HepG2 (cell line): Measurements from ENCODE around the gene CSTF1. TPM values are rescaled to one million over a fixed set of nuclear protein-coding genes. Genes with fewer than 3 reads are reported as not detected.

Source experiments
- ATAD3A ChIP-seq: sonication (generic); formaldehyde crosslinking; IDR thresholded peaks from 2 replicates; pipeline ENCODE4 v1.4.0; 2020; ENCODE audit warnings: missing genetic modification reagents
- BRCA1 ChIP-seq: sonication (generic); formaldehyde crosslinking; IDR thresholded peaks from 2 replicates; pipeline ENCODE4 v1.4.0; 2020; ENCODE audit warnings: missing genetic modification reagents
- CHD4 ChIP-seq: fragments of 200-600 bp; sonication (generic); IDR thresholded peaks from 2 replicates; pipeline ENCODE4 v1.7.0; 2017; ENCODE audit warnings: mild to moderate bottlenecking, low read length, borderline replicate concordance
- KDM4B ChIP-seq: sonication (generic); formaldehyde crosslinking; IDR thresholded peaks from 2 replicates; pipeline ENCODE4 v1.4.0; 2020; ENCODE audit warnings: missing genetic modification reagents
- KLF13 ChIP-seq: sonication (generic); formaldehyde crosslinking; IDR thresholded peaks from 2 replicates; pipeline ENCODE4 v1.4.0; 2020; ENCODE audit warnings: mild to moderate bottlenecking, missing genetic modification reagents
- MEF2D ChIP-seq: sonication (generic); formaldehyde crosslinking; IDR thresholded peaks from 2 replicates; pipeline ENCODE4 v1.5.1; 2020; ENCODE audit warnings: mild to moderate bottlenecking, missing genetic modification reagents
- NFATC3 ChIP-seq: sonication (generic); formaldehyde crosslinking; IDR thresholded peaks from 2 replicates; pipeline ENCODE4 v1.5.1; 2020; ENCODE audit warnings: mild to moderate bottlenecking, missing genetic modification reagents
- NFIB ChIP-seq: sonication (generic); formaldehyde crosslinking; IDR thresholded peaks from 2 replicates; pipeline ENCODE4 v1.9.0; 2021; ENCODE audit warnings: missing genetic modification reagents, mild to moderate bottlenecking, borderline replicate concordance
- NONO ChIP-seq, 2 experiments: fragments of 450-650 bp in 1 of 2; sonication (generic) in 1 of 2; formaldehyde crosslinking in 1 of 2; IDR thresholded peaks in 1 of 2; conservative IDR thresholded peaks in 1 of 2; 2 replicates each; pipeline versions ENCODE4 v1.6.1 to v1.8.0; 2017 to 2022; ENCODE audit warnings: mild to moderate bottlenecking in 1 of 2, missing genetic modification reagents in 1 of 2, moderate library complexity in 1 of 2
- PCBP1 ChIP-seq: fragments of 200-400 bp; formaldehyde crosslinking; IDR thresholded peaks from 2 replicates; pipeline ENCODE4 v1.6.1; 2017; ENCODE audit warnings: mild to moderate bottlenecking, low read depth, low read length, borderline replicate concordance
- PCBP2 ChIP-seq: fragments of 200-400 bp; formaldehyde crosslinking; optimal IDR thresholded peaks from 2 replicates; pipeline ENCODE3; 2018; ENCODE audit warnings: low read length, low read depth; ENCODE audit not compliant: poor library complexity, severe bottlenecking
- POGK ChIP-seq: sonication (generic); formaldehyde crosslinking; conservative IDR thresholded peaks from 2 replicates; pipeline ENCODE4 v1.8.0; 2022; ENCODE audit warnings: mild to moderate bottlenecking, moderate library complexity, missing genetic modification reagents
- RFXAP ChIP-seq: sonication (generic); formaldehyde crosslinking; IDR thresholded peaks from 2 replicates; pipeline ENCODE4 v1.4.0; 2020; ENCODE audit warnings: missing genetic modification reagents, borderline replicate concordance
- ZBTB46 ChIP-seq: sonication (generic); formaldehyde crosslinking; IDR thresholded peaks from 2 replicates; pipeline ENCODE4 v1.4.0; 2020; ENCODE audit warnings: mild to moderate bottlenecking, missing genetic modification reagents, borderline replicate concordance
- ZNF12 ChIP-seq: sonication (generic); formaldehyde crosslinking; IDR thresholded peaks from 2 replicates; pipeline ENCODE4 v1.5.0; 2020; ENCODE audit warnings: missing genetic modification reagents
- ZNF280D ChIP-seq: sonication (generic); formaldehyde crosslinking; IDR thresholded peaks from 2 replicates; pipeline ENCODE4 v1.5.1; 2020; ENCODE audit warnings: mild to moderate bottlenecking, missing genetic modification reagents
- ZNF451 ChIP-seq: sonication (generic); formaldehyde crosslinking; IDR thresholded peaks from 2 replicates; pipeline ENCODE4 v1.5.0; 2020; ENCODE audit warnings: mild to moderate bottlenecking, missing genetic modification reagents
- ZNF496 ChIP-seq: sonication (generic); formaldehyde crosslinking; IDR thresholded peaks from 2 replicates; pipeline ENCODE4 v1.8.1; 2023; ENCODE audit warnings: mild to moderate bottlenecking, moderate library complexity, missing genetic modification reagents; ENCODE audit not compliant: insufficient replicate concordance
- ZNF556 ChIP-seq: sonication (generic); formaldehyde crosslinking; IDR thresholded peaks from 2 replicates; pipeline ENCODE4 v1.4.0; 2020; ENCODE audit warnings: mild to moderate bottlenecking, missing genetic modification reagents, borderline replicate concordance
- ZNF773 ChIP-seq: sonication (generic); formaldehyde crosslinking; IDR thresholded peaks from 2 replicates; pipeline ENCODE4 v1.4.0; 2020; ENCODE audit warnings: missing genetic modification reagents, borderline replicate concordance
- ZNF816 ChIP-seq: sonication (generic); formaldehyde crosslinking; IDR thresholded peaks from 2 replicates; pipeline ENCODE4 v1.8.0; 2022; ENCODE audit warnings: missing genetic modification reagents, mild to moderate bottlenecking, borderline replicate concordance
- ZNF878 ChIP-seq: sonication (generic); formaldehyde crosslinking; IDR thresholded peaks from 2 replicates; pipeline ENCODE4 v1.8.1; 2023; ENCODE audit warnings: mild to moderate bottlenecking, missing genetic modification reagents, moderate library complexity
- ZSCAN30 ChIP-seq: sonication (generic); formaldehyde crosslinking; IDR thresholded peaks from 2 replicates; pipeline ENCODE4 v1.5.0; 2020; ENCODE audit warnings: mild to moderate bottlenecking, missing genetic modification reagents
- polyA plus RNA-seq, 8 experiments: library from polyadenylated mRNA; depleted of rRNA in 3 of 8; stranded (reverse) in 7 of 8; unstranded in 1 of 8; fragments of >200 nt; fragmentation: Illumina TruSeq in 4 of 8; extraction: Trizol in 4 of 8; gene quantifications; 2 replicates each; pipeline versions ENCODE4 v1.2.1 to v1.2.3, GENCODE V29; 2011 to 2016; ENCODE audit warnings: low read depth in 4 of 8, missing spikeins in 1 of 8, mixed read lengths in 1 of 8; ENCODE audit not compliant: insufficient read depth in 1 of 8
- total RNA-seq, 5 experiments: library from RNA; depleted of rRNA; stranded (reverse); fragments of >200 nt; fragmentation: Illumina TruSeq; extraction: Trizol; gene quantifications; 2 replicates each; pipeline ENCODE4 v1.2.3, GENCODE V29; 2016; ENCODE audit warnings: low read depth in 1 of 5

The CSTF1 gene
- total and polyA plus RNA-seq, 2 of the 13 experiments (the other 11 are each of a cell fraction or from before 2014, with no cell fraction given), result 70.9 to 100 TPM

GRCh38 chr20:56360133-56360907, 32.1 kb upstream of the CSTF1 start (continued):
- TF ChIP-seq ZNF816, result no peak
- no peak for TF ChIP-seq ZNF773
- peak; percentile 71 for TF ChIP-seq BRCA1 (CRISPR knock-in tag)
- TF ChIP-seq ZSCAN30 (CRISPR knock-in tag), result no peak
- TF ChIP-seq PCBP2, result no peak
- TF ChIP-seq NONO (IDR thresholded peaks at IDR 0.05), result no peak
- peak; percentile 44; the same call in 1 of the 2 replicates for TF ChIP-seq NONO (CRISPR knock-in tag; conservative IDR thresholded peaks at IDR 0.05)
- no peak for TF ChIP-seq RFXAP (CRISPR knock-in tag)
- TF ChIP-seq ZNF280D (CRISPR knock-in tag), result no peak; the same call in 1 of the 2 replicates
- TF ChIP-seq NFIB, result no peak
- TF ChIP-seq ZNF12, result peak; percentile 26; the same call in 1 of the 2 replicates
- TF ChIP-seq KDM4B (CRISPR knock-in tag), result no peak; the same call in none of the 2 replicates
- TF ChIP-seq ATAD3A (CRISPR knock-in tag), result no peak
- 0 out of 2 replicates have a peak, but pooled peaks have one; percentile 49 for TF ChIP-seq NFATC3 (CRISPR knock-in tag)
- TF ChIP-seq MEF2D (CRISPR knock-in tag), result no peak; the same call in 1 of the 2 replicates
- 0 out of 2 replicates have a peak, but pooled peaks have one; percentile 16 for TF ChIP-seq ZBTB46 (CRISPR knock-in tag)
- no peak for TF ChIP-seq ZNF451 (CRISPR knock-in tag)
- no peak for TF ChIP-seq PCBP1
- TF ChIP-seq KLF13, result no peak
- TF ChIP-seq ZNF878 (CRISPR knock-in tag), result no peak
- 0 out of 2 replicates have a peak, but pooled peaks have one; percentile 3 for TF ChIP-seq POGK
- TF ChIP-seq ZNF556 (CRISPR knock-in tag), result no peak
- TF ChIP-seq CHD4, result peak; percentile 96
- no peak for TF ChIP-seq ZNF496 (CRISPR knock-in tag)
